ENCODE data around the gene TCF3. TPM values are rescaled to one million over a fixed set of nuclear protein-coding genes. Genes with fewer than 3 reads are reported as not detected.

The TCF3 gene
- total and polyA plus RNA-seq, 5 donors from 2014 or later, result 3.4 to 56.5 (median 3.6) TPM

GRCh38 chr19:1561236-1561842 lies 91.1 kb downstream of the TCF3 start:
- peaks cover 4% of the 10 kb centered on the region for H3K27me3 Mint-ChIP-seq
- H3K4me3 Mint-ChIP-seq, result no peak overlapping the region
- Histone ChIP-seq H3K9me3 (ENCODE audit: control insufficient read depth in 2 of 2, low read length in 2 of 2) (no peaks in the 10 kb centered on the region), H3K4me3 (ENCODE audit: low read depth, low read length) (no peak overlapping the region), H3K36me3 (ENCODE audit: control insufficient read depth, insufficient read depth, low read length) (no peaks in the 10 kb centered on the region), H3K27me3 (ENCODE audit: control insufficient read depth, insufficient read depth, low read length) (no peaks in the 10 kb centered on the region), H3K4me1 (ENCODE audit: control insufficient read depth, insufficient read depth, low read length, poor library complexity, severe bottlenecking) (no peaks in the 10 kb centered on the region), H3K27ac (ENCODE audit: insufficient read depth, low read length, poor library complexity, severe bottlenecking) (no peak overlapping the region)
- H3K4me1 Mint-ChIP-seq, result no peaks in the 10 kb centered on the region
- ATAC-seq (ENCODE audit: low read depth in 2 of 2), result no peak
- peaks cover 0 to 1% (median 0%) of the 10 kb centered on the region in 7 donors for H3K9me3 Mint-ChIP-seq
- no peak overlapping the region for H3K27ac Mint-ChIP-seq
- no peaks in the 10 kb centered on the region for H3K36me3 Mint-ChIP-seq
- no peak for DNase-seq

- no peak overlapping the region for H3K27ac ChIP-seq (ENCODE audit: insufficient read depth, low read length, poor library complexity, severe bottlenecking)
- H3K4me1 ChIP-seq (ENCODE audit: control insufficient read depth, insufficient read depth, low read length, poor library complexity, severe bottlenecking), result no peaks in the 10 kb centered on the region
- Mint-ChIP-seq H3K4me3 (no peak overlapping the region), H3K36me3 (no peaks in the 10 kb centered on the region), H3K9me3 (peaks cover 0 to 1% (median 0%) of the 10 kb centered on the region in 7 donors), H3K27me3 (peaks cover 4% of the 10 kb centered on the region), H3K4me1 (no peaks in the 10 kb centered on the region), H3K27ac (no peak overlapping the region)
- H3K27me3 ChIP-seq (ENCODE audit: control insufficient read depth, insufficient read depth, low read length), result no peaks in the 10 kb centered on the region
- ATAC-seq (ENCODE audit: low read depth in 2 of 2) (no peak), DNase-seq (no peak)
- no peak overlapping the region for H3K4me3 ChIP-seq (ENCODE audit: low read depth, low read length)
- no peaks in the 10 kb centered on the region for H3K9me3 ChIP-seq (ENCODE audit: control insufficient read depth in 2 of 2, low read length in 2 of 2)
- no peaks in the 10 kb centered on the region for H3K36me3 ChIP-seq (ENCODE audit: control insufficient read depth, insufficient read depth, low read length)
These were observed 92.0 kb downstream of the TCF3 start for GRCh38 chr19:1560286-1560882.

Other genes with a start within 250 kb of the TCF3 start
- 153 TPM for gene DAZAP1, start 245.0 kb downstream of the TCF3 start, total RNA-seq
- 1 to 10 TPM; 2.4 to 5.3 (median 4.2) TPM for gene DAZAP1, start 245.0 kb downstream of the TCF3 start, polyA plus RNA-seq
- gene RPS15, start 214.2 kb downstream of the TCF3 start, total RNA-seq, result 1,352 TPM
- gene RPS15, start 214.2 kb downstream of the TCF3 start, polyA plus RNA-seq, result 1,000 to 10,000 TPM; 2,869 to 3,453 (median 3,084) TPM
- gene APC2, start 202.5 kb downstream of the TCF3 start, total RNA-seq, result 0.25 TPM
- gene APC2, start 202.5 kb downstream of the TCF3 start, polyA plus RNA-seq, result under 1 TPM in 2 of 4 donors, not detected in 2; 0.06 to 0.07 TPM
- gene C19orf25, start 173.4 kb downstream of the TCF3 start, total RNA-seq, result 33.4 TPM
- gene C19orf25, start 173.4 kb downstream of the TCF3 start, polyA plus RNA-seq, result 10 to 100 TPM; 42.2 to 64.0 (median 54.0) TPM
- gene PCSK4, start 162.3 kb downstream of the TCF3 start, total RNA-seq, result 1.3 TPM
- gene PCSK4, start 162.3 kb downstream of the TCF3 start, polyA plus RNA-seq, result 1 to 10 TPM in 1 of 4 donors, under 1 TPM in 2, not detected in 1; 0.08 to 1.3 (median 0.29) TPM
- 1.3 TPM for gene REEP6, start 161.4 kb downstream of the TCF3 start, total RNA-seq
- gene REEP6, start 161.4 kb downstream of the TCF3 start, polyA plus RNA-seq, result 1 to 10 TPM; 1.5 to 3.3 (median 2.6) TPM
- gene ADAMTSL5, start 139.6 kb downstream of the TCF3 start, total RNA-seq, result 2.1 TPM
- gene ADAMTSL5, start 139.6 kb downstream of the TCF3 start, polyA plus RNA-seq, result 1 to 10 TPM in 2 of 4 donors, under 1 TPM in 2; 0.29 to 3.3 (median 1.8) TPM
- gene PLK5, start 128.5 kb downstream of the TCF3 start, total RNA-seq, result not detected
- gene PLK5, start 128.5 kb downstream of the TCF3 start, polyA plus RNA-seq, result not detected
- 3.6 TPM for gene MEX3D, start 84.3 kb downstream of the TCF3 start, total RNA-seq
- under 1 TPM in 1 of 4 donors, not detected in 3; 0.21 TPM for gene MEX3D, start 84.3 kb downstream of the TCF3 start, polyA plus RNA-seq
- gene MBD3, start 59.8 kb downstream of the TCF3 start, total RNA-seq, result 39.7 TPM
- 1 to 10 TPM; 4.8 to 6.3 (median 5.6) TPM for gene MBD3, start 59.8 kb downstream of the TCF3 start, polyA plus RNA-seq
- gene UQCR11, start 47.2 kb downstream of the TCF3 start, total RNA-seq, result 126 TPM
- 100 to 1,000 TPM; 574 to 819 (median 585) TPM for gene UQCR11, start 47.2 kb downstream of the TCF3 start, polyA plus RNA-seq
- not detected for gene ONECUT3, start 100.9 kb upstream of the TCF3 start, total RNA-seq
- gene ONECUT3, start 100.9 kb upstream of the TCF3 start, polyA plus RNA-seq, result not detected
- gene ATP8B3, start 159.7 kb upstream of the TCF3 start, total RNA-seq, result 12.2 TPM
- 1 to 10 TPM; 1.1 to 3.8 (median 2.6) TPM for gene ATP8B3, start 159.7 kb upstream of the TCF3 start, polyA plus RNA-seq
- gene REXO1, start 195.9 kb upstream of the TCF3 start, total RNA-seq, result 103 TPM
- gene REXO1, start 195.9 kb upstream of the TCF3 start, polyA plus RNA-seq, result 1 to 10 TPM; 2.5 to 5.5 (median 3.6) TPM
- gene KLF16, start 211.0 kb upstream of the TCF3 start, total RNA-seq, result 40.6 TPM
- gene KLF16, start 211.0 kb upstream of the TCF3 start, polyA plus RNA-seq, result under 1 TPM; 0.28 to 0.86 (median 0.59) TPM
- gene ABHD17A, start 232.9 kb upstream of the TCF3 start, total RNA-seq, result 148 TPM
- gene ABHD17A, start 232.9 kb upstream of the TCF3 start, polyA plus RNA-seq, result 100 to 1,000 TPM; 139 to 202 (median 159) TPM

Measured in CD4-positive, CD25-positive, alpha-beta regulatory T cell (primary cell).